Measurements from ENCODE around the gene CES2. TPM values are rescaled to one million over a fixed set of nuclear protein-coding genes. Genes with fewer than 3 reads are reported as not detected.

Gene CES2
- total and polyA plus RNA-seq, 2 donors (not counting 3 experiments of a cell fraction or from before 2014, with no cell fraction given) = 19.1 to 28.8 TPM

GRCh38 chr16:66917741-66918140, 17.6 kb upstream of the CES2 start:
- intact Hi-C loops (cut with micrococcal nuclease) (no loop called here), dilution Hi-C loops (cut with MboI; ENCODE audit: extremely low pct_ligation_motif_present, low sequenced_read_pairs) (no loop called here)
- Histone ChIP-seq H3K9me3 (replicated peaks; ENCODE audit: control insufficient read depth, insufficient read depth, low read length) (no peaks in the 10 kb centered on the region), H3K36me3 (ENCODE audit: control insufficient read depth in 2 of 2, extremely low read depth in 1 of 2, insufficient read depth in 2 of 2, low read length in 2 of 2) (no peaks in the 10 kb centered on the region), H3K4me2 (ENCODE audit: insufficient read depth, low read length) (no peak overlapping the region), H4K20me1 (replicated peaks; ENCODE audit: control insufficient read depth, extremely low read depth, insufficient read depth, low read length) (no peaks in the 10 kb centered on the region), H3K9ac (replicated peaks; ENCODE audit: extremely low read depth, insufficient read depth, low read length) (no peak overlapping the region), H3K4me3 (replicated peaks in 1 of 3; ENCODE audit: insufficient read depth in 1 of 3, low read depth in 1 of 3, low read length in 3 of 3) (no peak overlapping the region), H3K27ac (ENCODE audit: insufficient read depth, low read depth, low read length) (no peak overlapping the region), H3K4me1 (ENCODE audit: control insufficient read depth, extremely low read depth, insufficient read depth, low read length) (no peaks in the 10 kb centered on the region), H3K27me3 (ENCODE audit: control insufficient read depth in 2 of 2, insufficient read depth in 2 of 2, low read length in 2 of 2) (peaks cover 12 to 21% of the 10 kb centered on the region in 2 experiments), H3K9me1 (replicated peaks; ENCODE audit: control insufficient read depth, extremely low read depth, insufficient read depth, low read length) (no peaks in the 10 kb centered on the region), H2AFZ (ENCODE audit: low read depth, low read length) (no peak overlapping the region), H3K79me2 (ENCODE audit: control insufficient read depth, insufficient read depth, low read length) (no peaks in the 10 kb centered on the region)
- DNase-seq (ENCODE audit: low read depth, low spot score) = no peak
- ChIA-PET POLR2A (no interaction called here), CTCF (interaction anchor here (0.9 to 5.2 kb wide), 5 partner anchors 8 to 47 kb away, joined by 3 to 25 read pairs (median 5); no protein-coding TSS in a partner anchor)
- FAIRE-seq = no peak
- BruUV-seq (replicated peaks) = no TSS peak
- TF ChIP-seq MYC (IDR thresholded peaks at IDR 0.05; ENCODE audit: low read depth, low read length) (no peak), GATA2 (IDR thresholded peaks at IDR 0.05; ENCODE audit: insufficient read depth, insufficient read length, low read depth, low read length) (no peak), POLR2AphosphoS5 (IDR thresholded peaks at IDR 0.05; ENCODE audit: insufficient read depth, low read depth, low read length) (no peak), EZH2 (IDR thresholded peaks at IDR 0.05; ENCODE audit: borderline replicate concordance, low read depth, low read length, severe bottlenecking) (no peak), CTCF (IDR thresholded peaks at IDR 0.05; ENCODE audit: extremely low read depth in 1 of 2, insufficient read depth in 1 of 2, low read depth in 1 of 2, low read length in 2 of 2) (no peak), FOS (IDR thresholded peaks at IDR 0.05; ENCODE audit: borderline replicate concordance, insufficient read depth, low read length) (no peak), JUN (IDR thresholded peaks at IDR 0.05; ENCODE audit: borderline replicate concordance, insufficient read depth, insufficient read length, low read depth) (no peak), POLR2A (IDR thresholded peaks at IDR 0.05; ENCODE audit: low read depth, low read length) (no peak)
- TF ChIP-seq, protein P1, sequence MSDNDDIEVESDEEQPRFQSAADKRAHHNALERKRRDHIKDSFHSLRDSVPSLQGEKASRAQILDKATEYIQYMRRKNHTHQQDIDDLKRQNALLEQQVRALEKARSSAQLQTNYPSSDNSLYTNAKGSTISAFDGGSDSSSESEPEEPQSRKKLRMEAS (IDR thresholded peaks at IDR 0.05; ENCODE audit: insufficient read depth, insufficient read length) = no peak

Measured in endothelial cell of umbilical vein (primary cell).